K562 (cell line): Measurements from ENCODE around the gene DHPS. TPM values are rescaled to one million over a fixed set of nuclear protein-coding genes. Genes with fewer than 3 reads are reported as not detected.
A peak's percentile ranks its signal among the peaks of the same experiment; 100 is the strongest.

Experiments used
- ATAC-seq: fragments of 200-7000 bp; cut with Tn5 transposase; 3 replicates; pipeline ENCODE4 v1.9.1; 2020; ENCODE audit warnings: moderate library complexity
- BruUV-seq: library from RNA; stranded (reverse); fragments of 400-500 nt; replicated peaks from 2 replicates; lab custom pipeline; 2021; lab: Mats Ljungman, UMichigan
- CTCF ChIA-PET: fragments of 300-600 bp; formaldehyde crosslinking; extraction: SDS; loops from one replicate; lab custom pipeline; 2021; ENCODE audit warnings: low intra/inter-chr PET ratio; lab: Yijun Ruan, JAX
- POLR2A ChIA-PET: fragments of 300-600, 350-650 bp; sonication (Branson Sonifier 250); formaldehyde crosslinking; extraction: SDS; loops from one replicate; lab custom pipeline; 2021; ENCODE audit warnings: antibody characterized with exemption, inconsistent platforms; lab: Yijun Ruan, JAX
- DNase-seq, 4 experiments: peaks; one replicate each; pipeline versions ENCODE4 v3.0.0 to v3.0.0-alpha.2; 2011 to 2018; ENCODE audit warnings: low spot score in 3 of 4, mixed read lengths in 3 of 4; ENCODE audit errors: extremely low read depth in 1 of 4
- FAIRE-seq: peaks from 2 replicates; lab custom pipeline; 2011; peaks lifted over from hg19 to GRCh38; lab: Jason Lieb, UNC
- H2AFZ ChIP-seq: 2 replicates; pipeline ENCODE4 v1.6.0; 2011; ENCODE audit warnings: low read depth, low read length, control low read depth, inconsistent platforms
- H3K27ac ChIP-seq: fragments of 200-600 bp; 3 replicates; pipeline ENCODE4 v1.8.0; 2011; ENCODE audit warnings: low read depth, mild to moderate bottlenecking, control low read depth, inconsistent platforms, low read length, moderate library complexity, mixed read lengths; ENCODE audit errors: extremely low read depth
- H3K27me3 ChIP-seq, 2 experiments: fragments of 300-600 bp in 1 of 2; 2 replicates in 1 of 2; 3 replicates in 1 of 2; pipeline versions ENCODE4 v1.6.0 to v1.8.0; 2011; ENCODE audit warnings: inconsistent platforms in 2 of 2, low read length in 2 of 2, mild to moderate bottlenecking in 1 of 2, mixed read lengths in 1 of 2, moderate library complexity in 1 of 2; ENCODE audit not compliant: control insufficient read depth in 2 of 2, insufficient read depth in 2 of 2
- H3K36me3 ChIP-seq: fragments of 300-600 bp; 3 replicates; pipeline ENCODE4 v1.8.0; 2011; ENCODE audit warnings: mild to moderate bottlenecking, low read length, inconsistent platforms; ENCODE audit not compliant: control insufficient read depth, insufficient read depth
- H3K4me1 ChIP-seq, 2 experiments: fragments of 200-600 bp in 1 of 2; replicated peaks in 1 of 2; 2 replicates in 1 of 2; 3 replicates in 1 of 2; pipeline versions ENCODE4 v1.5.1 to v1.8.0; 2011; ENCODE audit warnings: inconsistent platforms in 2 of 2, low read length in 2 of 2, mild to moderate bottlenecking in 1 of 2, mixed read lengths in 1 of 2, moderate library complexity in 1 of 2; ENCODE audit not compliant: control insufficient read depth in 2 of 2, insufficient read depth in 2 of 2
- H3K4me2 ChIP-seq: 2 replicates; pipeline ENCODE4 v1.6.1; 2011; ENCODE audit warnings: low read length, control low read depth, inconsistent platforms, mixed read lengths; ENCODE audit not compliant: insufficient read depth
- H3K4me3 ChIP-seq: fragments of 200-600 bp; sonication (generic), shearing (Covaris generic); 2 replicates; pipeline ENCODE4 v1.5.1; 2016; ENCODE audit warnings: control low read depth, inconsistent platforms
- H3K79me2 ChIP-seq: fragments of 200-600 bp; 3 replicates; pipeline ENCODE4 v1.8.0; 2011; ENCODE audit warnings: low read length, inconsistent platforms; ENCODE audit not compliant: control insufficient read depth, insufficient read depth
- H3K9ac ChIP-seq, 2 experiments: 2 replicates each; pipeline versions ENCODE4 v1.6.0 to v1.6.1; 2011; ENCODE audit warnings: low read depth in 2 of 2, low read length in 2 of 2, control low read depth in 1 of 2, inconsistent platforms in 1 of 2, mild to moderate bottlenecking in 1 of 2, mixed read lengths in 1 of 2; ENCODE audit not compliant: insufficient read depth in 1 of 2
- H3K9me1 ChIP-seq: one replicate; pipeline ENCODE4 v1.6.0; 2011; ENCODE audit warnings: inconsistent platforms, mild to moderate bottlenecking, low read length, moderate library complexity; ENCODE audit not compliant: control insufficient read depth, insufficient read depth
- H3K9me3 ChIP-seq: replicated peaks from 2 replicates; pipeline ENCODE4 v1.5.1; 2011; ENCODE audit warnings: low read depth, low read length, inconsistent platforms; ENCODE audit not compliant: control insufficient read depth, insufficient read depth
- H4K20me1 ChIP-seq: replicated peaks from 2 replicates; pipeline ENCODE4 v1.6.1; 2011; ENCODE audit warnings: low read length, inconsistent platforms, mixed read lengths; ENCODE audit not compliant: control insufficient read depth, insufficient read depth
- BCL6 ChIP-seq: fragments of 250-450 bp; sonication (Bioruptor Pico); IDR thresholded peaks from 2 replicates; pipeline ENCODE4 v1.4.0; 2020
- BHLHE40 ChIP-seq: IDR thresholded peaks from 2 replicates; pipeline ENCODE4 v1.6.1; 2011; ENCODE audit warnings: low read length, improper control_type of control experiment
- CHD1 ChIP-seq: fragments of 200-600 bp; sonication (generic); IDR thresholded peaks from one replicate; pipeline ENCODE4 v1.6.1; 2012; ENCODE audit warnings: mild to moderate bottlenecking, moderate library complexity, low read length, inconsistent platforms
- ZKSCAN3 ChIP-seq: fragments of 250-450 bp; sonication (Bioruptor Pico); IDR thresholded peaks from 2 replicates; pipeline ENCODE4 v1.4.0; 2020
- ZNF282 ChIP-seq: sonication (generic); formaldehyde crosslinking; IDR thresholded peaks from 2 replicates; pipeline ENCODE4 v1.8.1; 2023; ENCODE audit warnings: missing genetic modification reagents
- ZNF445 ChIP-seq: fragments of 250-450 bp; sonication (Bioruptor Pico); IDR thresholded peaks from 2 replicates; pipeline ENCODE4 v1.4.0; 2020; ENCODE audit warnings: low read depth, mild to moderate bottlenecking, moderate library complexity
- ZNF584 ChIP-seq: fragments of 200-800 bp; sonication (Bioruptor generic); IDR thresholded peaks from 2 replicates; pipeline ENCODE4 v1.6.1; 2016; ENCODE audit warnings: low read depth, mild to moderate bottlenecking, missing genetic modification characterization, missing compliant biosample characterization
- WGBS: fragments of 100-300 bp; shearing (Covaris generic); methylation state at CpG from one replicate; pipeline ENCODE4 v1.1.6; 2016; ENCODE audit warnings: low coverage, mixed read lengths; ENCODE audit not compliant: insufficient coverage; ENCODE audit errors: missing lambda C conversion rate; 5-methylcytosine and 5-hydroxymethylcytosine counted together
- in situ Hi-C: fragments of 300-500 bp; cut with MboI; formaldehyde crosslinking; loops from 4 replicates; pipeline ENCODE4 v1.15.0; 2018; ENCODE audit warnings: inconsistent platforms, mixed read lengths
- intact Hi-C: fragments of 100-400 bp; cut with micrococcal nuclease; formaldehyde crosslinking; loops from 2 replicates; pipeline ENCODE4 v1.14.2; 2022
- polyA plus RNA-seq, 8 experiments: library from polyadenylated mRNA; depleted of rRNA in 4 of 8; stranded (reverse) in 5 of 8; unstranded in 3 of 8; fragments of >200 nt; fragmentation: Nextera tagmentation in 2 of 8; fragmentation: Illumina TruSeq in 1 of 8; extraction: Ambion mirVana in 2 of 8; extraction: Trizol in 1 of 8; gene quantifications; 2 replicates each; pipeline versions ENCODE4 v1.2.1 to v1.2.3, GENCODE V29; 2011 to 2014; ENCODE audit warnings: inconsistent platforms in 1 of 8, missing spikeins in 1 of 8
- total RNA-seq, 7 experiments: library from RNA; depleted of rRNA in 6 of 7; stranded (reverse); fragments of >200 nt in 6 of 7; fragmentation: Illumina TruSeq in 2 of 7; extraction: Trizol in 2 of 7; gene quantifications; 2 replicates each; pipeline versions ENCODE4 v1.2.1 to v1.2.3, GENCODE V29; 2011 to 2021; ENCODE audit warnings: low replicate concordance in 1 of 7
- TF ChIP-seq, protein P1 (sequence below): sonication (generic); formaldehyde crosslinking; IDR thresholded peaks from 2 replicates; pipeline ENCODE4 v1.8.0; 2022; ENCODE audit warnings: mild to moderate bottlenecking, missing genetic modification reagents
- TF ChIP-seq, protein P2 (sequence below): fragments of 450-650 bp; IDR thresholded peaks from 2 replicates; pipeline ENCODE4 v1.7.1; 2018; ENCODE audit warnings: mild to moderate bottlenecking, low read depth; ENCODE audit not compliant: partially characterized antibody
- TF ChIP-seq, protein P3 (sequence below): sonication (generic); formaldehyde crosslinking; IDR thresholded peaks from 2 replicates; pipeline ENCODE4 v1.8.1; 2023; ENCODE audit warnings: missing genetic modification reagents, mild to moderate bottlenecking, borderline replicate concordance

The DHPS gene
- total and polyA plus RNA-seq, 9 of the 15 experiments (the other 6 are each of a cell fraction or from before 2014, with no cell fraction given), result 47.1 to 110 (median 79.9) TPM

DNA sequence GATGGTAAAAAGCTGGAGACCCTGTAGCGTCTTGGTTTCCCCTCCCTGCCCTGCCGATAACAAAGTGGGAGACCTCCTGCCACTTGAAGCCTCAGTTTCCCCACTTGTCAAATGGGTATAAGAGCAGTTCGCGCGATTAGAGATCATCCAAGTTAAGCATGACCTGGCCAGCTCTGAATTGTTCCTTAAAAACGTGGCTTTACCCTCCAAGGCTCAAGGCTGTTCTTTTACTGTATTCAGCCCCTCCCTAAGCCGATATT lies 41.6 kb upstream of the DHPS start (continued):
- peak; percentile 12; the same call in 1 of the 2 replicates for TF ChIP-seq BHLHE40
- TF ChIP-seq, protein P1, sequence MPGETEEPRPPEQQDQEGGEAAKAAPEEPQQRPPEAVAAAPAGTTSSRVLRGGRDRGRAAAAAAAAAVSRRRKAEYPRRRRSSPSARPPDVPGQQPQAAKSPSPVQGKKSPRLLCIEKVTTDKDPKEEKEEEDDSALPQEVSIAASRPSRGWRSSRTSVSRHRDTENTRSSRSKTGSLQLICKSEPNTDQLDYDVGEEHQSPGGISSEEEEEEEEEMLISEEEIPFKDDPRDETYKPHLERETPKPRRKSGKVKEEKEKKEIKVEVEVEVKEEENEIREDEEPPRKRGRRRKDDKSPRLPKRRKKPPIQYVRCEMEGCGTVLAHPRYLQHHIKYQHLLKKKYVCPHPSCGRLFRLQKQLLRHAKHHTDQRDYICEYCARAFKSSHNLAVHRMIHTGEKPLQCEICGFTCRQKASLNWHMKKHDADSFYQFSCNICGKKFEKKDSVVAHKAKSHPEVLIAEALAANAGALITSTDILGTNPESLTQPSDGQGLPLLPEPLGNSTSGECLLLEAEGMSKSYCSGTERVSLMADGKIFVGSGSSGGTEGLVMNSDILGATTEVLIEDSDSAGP (CRISPR knock-in tag), result no peak
- TF ChIP-seq, protein P2, sequence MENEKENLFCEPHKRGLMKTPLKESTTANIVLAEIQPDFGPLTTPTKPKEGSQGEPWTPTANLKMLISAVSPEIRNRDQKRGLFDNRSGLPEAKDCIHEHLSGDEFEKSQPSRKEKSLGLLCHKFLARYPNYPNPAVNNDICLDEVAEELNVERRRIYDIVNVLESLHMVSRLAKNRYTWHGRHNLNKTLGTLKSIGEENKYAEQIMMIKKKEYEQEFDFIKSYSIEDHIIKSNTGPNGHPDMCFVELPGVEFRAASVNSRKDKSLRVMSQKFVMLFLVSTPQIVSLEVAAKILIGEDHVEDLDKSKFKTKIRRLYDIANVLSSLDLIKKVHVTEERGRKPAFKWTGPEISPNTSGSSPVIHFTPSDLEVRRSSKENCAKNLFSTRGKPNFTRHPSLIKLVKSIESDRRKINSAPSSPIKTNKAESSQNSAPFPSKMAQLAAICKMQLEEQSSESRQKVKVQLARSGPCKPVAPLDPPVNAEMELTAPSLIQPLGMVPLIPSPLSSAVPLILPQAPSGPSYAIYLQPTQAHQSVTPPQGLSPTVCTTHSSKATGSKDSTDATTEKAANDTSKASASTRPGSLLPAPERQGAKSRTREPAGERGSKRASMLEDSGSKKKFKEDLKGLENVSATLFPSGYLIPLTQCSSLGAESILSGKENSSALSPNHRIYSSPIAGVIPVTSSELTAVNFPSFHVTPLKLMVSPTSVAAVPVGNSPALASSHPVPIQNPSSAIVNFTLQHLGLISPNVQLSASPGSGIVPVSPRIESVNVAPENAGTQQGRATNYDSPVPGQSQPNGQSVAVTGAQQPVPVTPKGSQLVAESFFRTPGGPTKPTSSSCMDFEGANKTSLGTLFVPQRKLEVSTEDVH, result no peak

DNA sequence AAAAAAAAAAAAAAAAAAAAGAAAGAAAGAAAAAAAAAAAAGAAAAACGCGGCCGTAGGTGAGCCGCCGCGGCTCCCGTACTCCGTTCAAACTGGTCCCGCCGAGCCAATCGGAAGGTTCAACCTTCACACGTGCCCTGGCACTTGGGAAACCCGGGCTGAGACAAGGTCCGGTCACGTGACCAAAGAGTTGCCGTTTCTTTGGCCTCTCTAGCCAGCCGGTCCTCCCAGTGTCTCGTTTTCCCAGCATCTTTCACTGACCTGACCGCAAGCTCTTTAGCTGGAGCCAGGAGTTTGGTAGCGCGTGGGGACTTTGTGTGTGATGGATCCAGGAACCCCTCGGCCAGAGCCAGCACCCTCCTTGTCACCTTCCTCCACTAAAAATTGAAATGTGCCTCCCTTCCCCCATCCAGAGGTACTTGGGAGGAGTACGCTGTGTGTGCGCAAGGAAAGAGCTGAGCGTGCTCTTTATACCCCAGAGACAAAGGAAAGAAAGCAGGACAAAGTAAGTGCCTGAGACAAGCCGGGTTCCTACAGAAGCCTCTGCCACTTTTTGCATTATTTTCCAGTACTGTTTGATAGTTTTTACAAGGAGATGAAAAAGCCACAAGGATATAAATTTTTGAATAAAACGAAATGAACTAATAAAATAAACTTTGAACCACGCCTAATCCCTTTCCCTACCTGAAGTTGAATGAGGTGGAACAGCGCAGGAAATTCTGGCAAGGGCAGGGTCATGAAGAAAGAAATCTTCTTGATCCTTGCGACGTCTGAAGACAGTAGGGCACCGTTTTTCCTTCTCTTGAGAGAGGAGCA lies 41.1 kb upstream of the DHPS start:
- TSS peak; percentile 97 for BruUV-seq
- Histone ChIP-seq H4K20me1 (peaks cover 17% of the 10 kb centered on the region; the same call in 1 of the 2 replicates), H3K4me2 (peak overlapping the region; percentile 92), H3K27me3 (no peaks in the 10 kb centered on the region), H3K4me3 (peak overlapping the region; percentile 82), H2AFZ (peak overlapping the region; percentile 78), H3K9ac (peak overlapping the region; percentile 89 to 99), H3K9me3 (no peaks in the 10 kb centered on the region), H3K9me1 (peaks cover 3% of the 10 kb centered on the region), H3K36me3 (peaks cover 32% of the 10 kb centered on the region), H3K79me2 (peaks cover 65% of the 10 kb centered on the region), H3K4me1 (peaks cover 10 to 44% of the 10 kb centered on the region in 2 experiments; a peak in 3 of 5 replicates), H3K27ac (peak overlapping the region; percentile 87)
- ATAC-seq (peak; percentile 83), DNase-seq (peak; percentile 88 to 100 (median 94)), FAIRE-seq (peak; percentile 98)
- intact Hi-C loops, result loop anchor here (1.0 kb wide), 1 partner anchor 11 kb away; no protein-coding TSS in a partner anchor
- ChIA-PET CTCF (no interaction called here), POLR2A (interaction anchor here (0.5 to 4.4 kb wide), 21 partner anchors 10 to 1361 kb away, joined by 3 to 50 read pairs (median 3); partner anchors contain the start of genes DHPS, GCDH, GET3 and JUNB)
- in situ Hi-C loops, result no loop called here
- WGBS, result under 1% methylated on average over 30 of the region's 32 CpGs
- TF ChIP-seq ZKSCAN3 (no peak), ZNF282 (CRISPR knock-in tag) (no peak), CHD1 (peak; percentile 23), ZNF445 (no peak), BCL6 (no peak), ZNF584 (CRISPR knock-in tag) (no peak)
- TF ChIP-seq, protein P3, sequence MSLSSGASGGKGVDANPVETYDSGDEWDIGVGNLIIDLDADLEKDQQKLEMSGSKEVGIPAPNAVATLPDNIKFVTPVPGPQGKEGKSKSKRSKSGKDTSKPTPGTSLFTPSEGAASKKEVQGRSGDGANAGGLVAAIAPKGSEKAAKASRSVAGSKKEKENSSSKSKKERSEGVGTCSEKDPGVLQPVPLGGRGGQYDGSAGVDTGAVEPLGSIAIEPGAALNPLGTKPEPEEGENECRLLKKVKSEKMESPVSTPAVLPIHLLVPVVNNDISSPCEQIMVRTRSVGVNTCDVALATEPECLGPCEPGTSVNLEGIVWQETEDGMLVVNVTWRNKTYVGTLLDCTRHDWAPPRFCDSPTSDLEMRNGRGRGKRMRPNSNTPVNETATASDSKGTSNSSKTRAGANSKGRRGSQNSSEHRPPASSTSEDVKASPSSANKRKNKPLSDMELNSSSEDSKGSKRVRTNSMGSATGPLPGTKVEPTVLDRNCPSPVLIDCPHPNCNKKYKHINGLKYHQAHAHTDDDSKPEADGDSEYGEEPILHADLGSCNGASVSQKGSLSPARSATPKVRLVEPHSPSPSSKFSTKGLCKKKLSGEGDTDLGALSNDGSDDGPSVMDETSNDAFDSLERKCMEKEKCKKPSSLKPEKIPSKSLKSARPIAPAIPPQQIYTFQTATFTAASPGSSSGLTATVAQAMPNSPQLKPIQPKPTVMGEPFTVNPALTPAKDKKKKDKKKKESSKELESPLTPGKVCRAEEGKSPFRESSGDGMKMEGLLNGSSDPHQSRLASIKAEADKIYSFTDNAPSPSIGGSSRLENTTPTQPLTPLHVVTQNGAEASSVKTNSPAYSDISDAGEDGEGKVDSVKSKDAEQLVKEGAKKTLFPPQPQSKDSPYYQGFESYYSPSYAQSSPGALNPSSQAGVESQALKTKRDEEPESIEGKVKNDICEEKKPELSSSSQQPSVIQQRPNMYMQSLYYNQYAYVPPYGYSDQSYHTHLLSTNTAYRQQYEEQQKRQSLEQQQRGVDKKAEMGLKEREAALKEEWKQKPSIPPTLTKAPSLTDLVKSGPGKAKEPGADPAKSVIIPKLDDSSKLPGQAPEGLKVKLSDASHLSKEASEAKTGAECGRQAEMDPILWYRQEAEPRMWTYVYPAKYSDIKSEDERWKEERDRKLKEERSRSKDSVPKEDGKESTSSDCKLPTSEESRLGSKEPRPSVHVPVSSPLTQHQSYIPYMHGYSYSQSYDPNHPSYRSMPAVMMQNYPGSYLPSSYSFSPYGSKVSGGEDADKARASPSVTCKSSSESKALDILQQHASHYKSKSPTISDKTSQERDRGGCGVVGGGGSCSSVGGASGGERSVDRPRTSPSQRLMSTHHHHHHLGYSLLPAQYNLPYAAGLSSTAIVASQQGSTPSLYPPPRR, result no peak
